Liver (tissue), 3 donors: ENCODE measurements around the gene ENC1.

ENCODE experiments used
- RAD21 ChIP-seq, 2 donors: IDR thresholded peaks; 2 replicates each; pipeline ENCODE4 v1.6.1; 2016; ENCODE audit warnings: antibody characterized with exemption in 2 of 2, mild to moderate bottlenecking in 2 of 2
- SP1 ChIP-seq: IDR thresholded peaks from 2 replicates; pipeline ENCODE4 v1.6.1; 2018; ENCODE audit warnings: antibody characterized with exemption, mild to moderate bottlenecking
- TAF1 ChIP-seq: conservative IDR thresholded peaks from 2 replicates; pipeline ENCODE4 v1.6.1; 2016; ENCODE audit warnings: antibody characterized with exemption, mild to moderate bottlenecking
- YY1 ChIP-seq: IDR thresholded peaks from 2 replicates; pipeline ENCODE4 v1.6.1; 2016; ENCODE audit warnings: antibody characterized with exemption, mild to moderate bottlenecking
- TF ChIP-seq, protein P1 (sequence below): IDR thresholded peaks from 2 replicates; pipeline ENCODE4 v1.6.1; 2016; ENCODE audit warnings: antibody characterized with exemption
- TF ChIP-seq, protein P2 (sequence below): fragments of 150-350 bp; IDR thresholded peaks from 2 replicates; pipeline ENCODE4 v1.5.1; 2017; ENCODE audit warnings: improper control_type of control experiment, low read depth, low read length; ENCODE audit not compliant: missing input control
- donor health status: healthy.
- donor health status: healthy.

- no peak for TF ChIP-seq TAF1
- no peak for TF ChIP-seq RAD21 (IDR thresholded peaks at IDR 0.05)
- TF ChIP-seq, protein P1, sequence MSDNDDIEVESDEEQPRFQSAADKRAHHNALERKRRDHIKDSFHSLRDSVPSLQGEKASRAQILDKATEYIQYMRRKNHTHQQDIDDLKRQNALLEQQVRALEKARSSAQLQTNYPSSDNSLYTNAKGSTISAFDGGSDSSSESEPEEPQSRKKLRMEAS: no peak
- no peak for TF ChIP-seq SP1
- TF ChIP-seq, protein P2, sequence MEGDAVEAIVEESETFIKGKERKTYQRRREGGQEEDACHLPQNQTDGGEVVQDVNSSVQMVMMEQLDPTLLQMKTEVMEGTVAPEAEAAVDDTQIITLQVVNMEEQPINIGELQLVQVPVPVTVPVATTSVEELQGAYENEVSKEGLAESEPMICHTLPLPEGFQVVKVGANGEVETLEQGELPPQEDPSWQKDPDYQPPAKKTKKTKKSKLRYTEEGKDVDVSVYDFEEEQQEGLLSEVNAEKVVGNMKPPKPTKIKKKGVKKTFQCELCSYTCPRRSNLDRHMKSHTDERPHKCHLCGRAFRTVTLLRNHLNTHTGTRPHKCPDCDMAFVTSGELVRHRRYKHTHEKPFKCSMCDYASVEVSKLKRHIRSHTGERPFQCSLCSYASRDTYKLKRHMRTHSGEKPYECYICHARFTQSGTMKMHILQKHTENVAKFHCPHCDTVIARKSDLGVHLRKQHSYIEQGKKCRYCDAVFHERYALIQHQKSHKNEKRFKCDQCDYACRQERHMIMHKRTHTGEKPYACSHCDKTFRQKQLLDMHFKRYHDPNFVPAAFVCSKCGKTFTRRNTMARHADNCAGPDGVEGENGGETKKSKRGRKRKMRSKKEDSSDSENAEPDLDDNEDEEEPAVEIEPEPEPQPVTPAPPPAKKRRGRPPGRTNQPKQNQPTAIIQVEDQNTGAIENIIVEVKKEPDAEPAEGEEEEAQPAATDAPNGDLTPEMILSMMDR: no peak
- TF ChIP-seq YY1: no peak
Observed at GRCh38 chr5:74649421-74649973, 9.0 kb upstream of the ENC1 start.
